NCI-H524 treated with DMSO at 0.1 percent for 48 hours (cell line): ENCODE results near the gene PSMA7.

Experiments used
- DNase-seq: peaks from one replicate; lab custom pipeline; 2025; lab: John Stamatoyannopoulos, UW

PSMA7 gene

DNA sequence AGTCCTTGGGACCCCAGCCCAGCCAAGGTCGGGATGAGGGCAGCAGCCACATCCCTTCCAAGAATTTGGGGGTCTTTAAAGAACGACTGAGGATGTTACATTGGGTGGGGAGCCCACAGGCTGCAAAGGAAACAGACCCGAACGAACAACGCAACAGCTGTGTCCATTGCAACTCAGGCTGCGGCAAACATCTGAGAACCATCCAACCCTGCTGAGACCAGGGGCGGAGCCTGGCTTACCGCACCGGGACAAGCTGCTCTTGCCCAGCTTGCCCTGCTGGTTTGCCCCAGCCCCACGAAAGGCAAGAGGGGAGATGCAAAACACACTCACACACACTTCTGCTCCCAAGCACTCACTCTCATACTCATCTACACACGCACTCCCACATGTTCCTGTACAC is 56.0 kb downstream of the PSMA7 start:
- DNase-seq, result no peak
